ENCODE results near the gene IL23R. TPM values are rescaled to one million over a fixed set of nuclear protein-coding genes. Genes with fewer than 3 reads are reported as not detected.

Gene IL23R
- total and polyA plus RNA-seq, 2 donors (not counting 1 experiment from before 2014, with no cell fraction given): not detected

DNA sequence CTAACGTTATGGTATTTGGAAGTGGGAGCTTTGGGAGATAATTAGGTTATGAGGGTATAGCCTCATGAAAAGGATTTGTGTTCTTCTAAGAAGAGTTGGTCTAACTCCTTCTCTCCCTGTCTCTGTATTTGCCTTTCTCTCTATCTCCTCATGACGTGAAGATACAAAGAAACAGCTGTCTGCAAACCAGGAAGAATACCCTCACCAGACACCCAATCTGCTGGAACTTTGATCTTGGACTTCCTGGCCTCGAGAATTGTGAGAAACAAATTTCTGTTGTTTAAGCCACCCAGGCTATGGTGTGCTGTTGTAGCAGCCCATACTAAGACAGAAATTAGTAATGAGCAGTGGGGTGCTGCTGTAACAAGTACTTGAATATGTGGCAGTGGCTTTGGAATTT, 47.6 kb upstream of the IL23R start:
- CTCF ChIA-PET: interaction anchor here (0.5 kb wide), 1 partner anchor 738 kb away, joined by 4 read pairs; no protein-coding TSS in a partner anchor
- H3K79me2 ChIP-seq (ENCODE audit: control insufficient read depth, insufficient read depth, low read length): no peaks in the 10 kb centered on the region
- Mint-ChIP-seq H3K27me3 (no peaks in the 10 kb centered on the region), H3K9me3 (ENCODE audit: insufficient read depth) (no peaks in the 10 kb centered on the region), H3K4me3 (no peak overlapping the region), H3K27ac (no peak overlapping the region), H3K4me1 (peaks cover 5% of the 10 kb centered on the region)
- no peaks in the 10 kb centered on the region for H3K4me1 ChIP-seq (ENCODE audit: control insufficient read depth in 2 of 2, insufficient read depth in 2 of 2, low read length in 2 of 2)
- no peak overlapping the region for H3K27ac ChIP-seq (ENCODE audit: low read length in 2 of 2)
- no peaks in the 10 kb centered on the region for H4K20me1 ChIP-seq (ENCODE audit: control insufficient read depth, insufficient read depth, low read length, poor library complexity, severe bottlenecking)
- POLR2A ChIA-PET: no interaction called here
- H2AFZ ChIP-seq (ENCODE audit: insufficient read depth, low read depth, low read length, poor library complexity, severe bottlenecking): no peak overlapping the region
- DNase-seq (no peak), ATAC-seq (ENCODE audit: low read depth) (no peak)
- no peak overlapping the region for H3K4me3 ChIP-seq (ENCODE audit: control extremely low read depth in 1 of 5, extremely low read depth in 1 of 5, insufficient read depth in 1 of 5, low read depth in 2 of 5, low read length in 4 of 5)
- no peaks in the 10 kb centered on the region for H3K27me3 ChIP-seq (replicated peaks in 1 of 4; ENCODE audit: control extremely low read depth in 1 of 4, control insufficient read depth in 3 of 4, insufficient read depth in 4 of 4, low read length in 3 of 4)
- no peaks in the 10 kb centered on the region for H3K36me3 ChIP-seq (replicated peaks in 1 of 2; ENCODE audit: control extremely low read depth in 1 of 2, control insufficient read depth in 1 of 2, extremely low read depth in 1 of 2, insufficient read depth in 2 of 2, low read length in 1 of 2)
- intact Hi-C loops (cut with micrococcal nuclease): loop anchor here (10.0 kb wide), 1 partner anchor 184 kb away; no protein-coding TSS in a partner anchor
- no peak overlapping the region for H3K4me2 ChIP-seq (replicated peaks; ENCODE audit: low read depth, low read length, poor library complexity, severe bottlenecking)
- no peak overlapping the region for H3K9ac ChIP-seq (ENCODE audit: low read length)
- TF ChIP-seq, protein P1, sequence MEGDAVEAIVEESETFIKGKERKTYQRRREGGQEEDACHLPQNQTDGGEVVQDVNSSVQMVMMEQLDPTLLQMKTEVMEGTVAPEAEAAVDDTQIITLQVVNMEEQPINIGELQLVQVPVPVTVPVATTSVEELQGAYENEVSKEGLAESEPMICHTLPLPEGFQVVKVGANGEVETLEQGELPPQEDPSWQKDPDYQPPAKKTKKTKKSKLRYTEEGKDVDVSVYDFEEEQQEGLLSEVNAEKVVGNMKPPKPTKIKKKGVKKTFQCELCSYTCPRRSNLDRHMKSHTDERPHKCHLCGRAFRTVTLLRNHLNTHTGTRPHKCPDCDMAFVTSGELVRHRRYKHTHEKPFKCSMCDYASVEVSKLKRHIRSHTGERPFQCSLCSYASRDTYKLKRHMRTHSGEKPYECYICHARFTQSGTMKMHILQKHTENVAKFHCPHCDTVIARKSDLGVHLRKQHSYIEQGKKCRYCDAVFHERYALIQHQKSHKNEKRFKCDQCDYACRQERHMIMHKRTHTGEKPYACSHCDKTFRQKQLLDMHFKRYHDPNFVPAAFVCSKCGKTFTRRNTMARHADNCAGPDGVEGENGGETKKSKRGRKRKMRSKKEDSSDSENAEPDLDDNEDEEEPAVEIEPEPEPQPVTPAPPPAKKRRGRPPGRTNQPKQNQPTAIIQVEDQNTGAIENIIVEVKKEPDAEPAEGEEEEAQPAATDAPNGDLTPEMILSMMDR (IDR thresholded peaks at IDR 0.05): no peak
- TF ChIP-seq EZH2 (IDR thresholded peaks at IDR 0.05; ENCODE audit: borderline replicate concordance, insufficient read depth, low read depth, low read length, poor library complexity, severe bottlenecking): no peak
- peaks cover 3 to 8% (median 6%) of the 10 kb centered on the region in 3 donors for H3K9me3 ChIP-seq (ENCODE audit: control extremely low read depth in 1 of 3, control insufficient read depth in 2 of 3, insufficient read depth in 1 of 3, low read length in 2 of 3)
- 71% methylated on average over 2 of the region's 3 CpGs for WGBS (ENCODE audit: insufficient coverage)

DNA sequence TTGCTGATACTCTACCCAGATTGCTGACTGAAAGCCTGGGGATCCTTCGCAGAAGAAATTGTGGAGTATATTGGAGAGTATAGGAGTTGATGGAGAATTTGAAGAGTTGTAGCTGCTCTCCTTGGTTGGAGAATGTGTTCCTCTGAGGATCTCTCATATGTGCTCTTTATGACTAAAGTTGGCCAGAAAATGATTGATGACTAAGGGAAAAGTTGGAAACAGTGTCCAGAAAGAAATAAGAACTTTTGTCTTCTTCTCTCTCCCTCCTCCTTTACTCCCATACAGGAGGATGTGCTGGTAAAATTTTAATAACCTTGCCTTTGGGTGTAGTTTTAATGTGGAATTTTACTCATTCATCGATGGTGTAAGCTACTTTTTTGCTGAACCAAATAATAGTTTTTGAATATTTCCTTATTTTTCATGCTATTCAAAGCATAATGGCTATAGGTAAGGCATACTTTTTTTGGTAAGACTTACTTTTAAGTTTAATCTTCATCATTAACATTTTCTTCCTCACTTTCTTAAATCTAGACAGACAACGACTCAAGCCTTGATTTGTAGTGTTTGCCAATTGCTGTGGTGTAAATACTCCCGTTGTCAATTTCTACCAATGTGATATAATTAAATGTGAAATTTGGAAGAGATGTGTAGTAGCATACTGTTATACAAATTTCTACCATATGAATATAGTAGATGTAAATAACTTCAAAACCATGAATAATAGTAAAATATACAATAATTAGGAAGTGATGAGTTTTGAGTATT, 45.2 kb upstream of the IL23R start:
- Histone ChIP-seq H3K36me3 (replicated peaks in 1 of 2; ENCODE audit: control extremely low read depth in 1 of 2, control insufficient read depth in 1 of 2, extremely low read depth in 1 of 2, insufficient read depth in 2 of 2, low read length in 1 of 2) (no peaks in the 10 kb centered on the region), H3K9ac (ENCODE audit: low read length) (no peak overlapping the region), H3K27ac (ENCODE audit: low read length in 2 of 2) (no peak overlapping the region), H3K9me3 (ENCODE audit: control extremely low read depth in 1 of 3, control insufficient read depth in 2 of 3, insufficient read depth in 1 of 3, low read length in 2 of 3) (peaks cover 0 to 1% (median 0%) of the 10 kb centered on the region in 3 donors), H3K4me2 (replicated peaks; ENCODE audit: low read depth, low read length, poor library complexity, severe bottlenecking) (no peak overlapping the region), H3K79me2 (ENCODE audit: control insufficient read depth, insufficient read depth, low read length) (no peaks in the 10 kb centered on the region), H4K20me1 (ENCODE audit: control insufficient read depth, insufficient read depth, low read length, poor library complexity, severe bottlenecking) (no peaks in the 10 kb centered on the region), H3K4me3 (ENCODE audit: control extremely low read depth in 1 of 5, extremely low read depth in 1 of 5, insufficient read depth in 1 of 5, low read depth in 2 of 5, low read length in 4 of 5) (no peak overlapping the region), H3K4me1 (ENCODE audit: control insufficient read depth in 2 of 2, insufficient read depth in 2 of 2, low read length in 2 of 2) (no peaks in the 10 kb centered on the region), H3K27me3 (replicated peaks in 1 of 4; ENCODE audit: control extremely low read depth in 1 of 4, control insufficient read depth in 3 of 4, insufficient read depth in 4 of 4, low read length in 3 of 4) (no peaks in the 10 kb centered on the region), H2AFZ (ENCODE audit: insufficient read depth, low read depth, low read length, poor library complexity, severe bottlenecking) (no peak overlapping the region)
- WGBS (ENCODE audit: insufficient coverage): 100% methylated on average over 1 of the region's 4 CpGs
- no peak for TF ChIP-seq EZH2 (IDR thresholded peaks at IDR 0.05; ENCODE audit: borderline replicate concordance, insufficient read depth, low read depth, low read length, poor library complexity, severe bottlenecking)
- TF ChIP-seq, protein P1 (IDR thresholded peaks at IDR 0.05): no peak
- no peaks in the 10 kb centered on the region for H3K9me3 Mint-ChIP-seq (ENCODE audit: insufficient read depth)
- CTCF ChIA-PET: no interaction called here
- POLR2A ChIA-PET: no interaction called here
- intact Hi-C loops (cut with micrococcal nuclease): no loop called here
- no peak overlapping the region for H3K27ac Mint-ChIP-seq
- H3K4me1 Mint-ChIP-seq: no peaks in the 10 kb centered on the region
- no peak for DNase-seq
- no peak for ATAC-seq (ENCODE audit: low read depth)
- no peak overlapping the region for H3K4me3 Mint-ChIP-seq
- H3K27me3 Mint-ChIP-seq: no peaks in the 10 kb centered on the region
